H9 (cell line): Measurements from ENCODE around the gene DPT. TPM values are rescaled to one million over a fixed set of nuclear protein-coding genes. Genes with fewer than 3 reads are reported as not detected.

Experiments used
- DNase-seq: peaks from one replicate; pipeline ENCODE4 v3.0.0-alpha.2; 2017
- H2AFZ ChIP-seq: one replicate; pipeline ENCODE4 v1.6.1; 2013; ENCODE audit warnings: mild to moderate bottlenecking, low read length, control low read depth, moderate library complexity
- H2AK5ac ChIP-seq: 2 replicates; pipeline ENCODE4 v1.6.1; 2013; ENCODE audit warnings: low read length, control low read depth, mixed read lengths; ENCODE audit not compliant: insufficient read length
- H2BK120ac ChIP-seq: one replicate; pipeline ENCODE4 v1.6.1; 2013; ENCODE audit warnings: low read depth, mild to moderate bottlenecking, low read length, control low read depth, inconsistent platforms; ENCODE audit not compliant: poor library complexity, severe bottlenecking
- H2BK12ac ChIP-seq: 2 replicates; pipeline ENCODE4 v1.6.1; 2013; ENCODE audit warnings: low read length, control low read depth, mixed read lengths, low read depth; ENCODE audit not compliant: insufficient read length
- H2BK15ac ChIP-seq: 2 replicates; pipeline ENCODE4 v1.6.1; 2013; ENCODE audit warnings: low read depth, low read length, control low read depth
- H2BK20ac ChIP-seq: one replicate; pipeline ENCODE4 v1.6.1; 2013; ENCODE audit warnings: low read depth, mild to moderate bottlenecking, low read length, control low read depth, inconsistent platforms; ENCODE audit not compliant: poor library complexity, severe bottlenecking
- H2BK5ac ChIP-seq: 2 replicates; pipeline ENCODE4 v1.6.1; 2013; ENCODE audit warnings: low read length, control low read depth, mixed read lengths; ENCODE audit not compliant: insufficient read length
- H3K14ac ChIP-seq: 2 replicates; pipeline ENCODE4 v1.6.1; 2013; ENCODE audit warnings: low read length, control low read depth; ENCODE audit not compliant: insufficient read depth
- H3K18ac ChIP-seq: 2 replicates; pipeline ENCODE4 v1.6.1; 2013; ENCODE audit warnings: low read depth, mild to moderate bottlenecking, mixed read lengths, low read length, control low read depth; ENCODE audit not compliant: insufficient read length
- H3K23ac ChIP-seq: 2 replicates; pipeline ENCODE4 v1.6.1; 2013; ENCODE audit warnings: low read length, control low read depth, mixed read lengths, low read depth; ENCODE audit not compliant: insufficient read length
- H3K23me2 ChIP-seq: 2 replicates; pipeline ENCODE4 v1.6.1; 2013; ENCODE audit warnings: low read depth, mild to moderate bottlenecking, mixed read lengths, low read length, control low read depth; ENCODE audit not compliant: insufficient read length, poor library complexity, severe bottlenecking
- H3K27ac ChIP-seq: 2 replicates; pipeline ENCODE4 v1.5.1; 2013; ENCODE audit warnings: low read length, control low read depth, mixed read lengths, low read depth; ENCODE audit not compliant: insufficient read length
- H3K27me3 ChIP-seq: 2 replicates; pipeline ENCODE4 v1.6.1; 2013; ENCODE audit warnings: low read length, control low read depth, inconsistent platforms; ENCODE audit not compliant: insufficient read depth
- H3K4ac ChIP-seq: 2 replicates; pipeline ENCODE4 v1.6.1; 2013; ENCODE audit warnings: low read depth, mild to moderate bottlenecking, control low read depth, inconsistent platforms, low read length, moderate library complexity
- H3K4me1 ChIP-seq: 2 replicates; pipeline ENCODE4 v1.6.1; 2013; ENCODE audit warnings: low read length, control low read depth, inconsistent platforms; ENCODE audit not compliant: insufficient read depth
- H3K4me2 ChIP-seq: 2 replicates; pipeline ENCODE4 v1.6.1; 2013; ENCODE audit warnings: low read length, control low read depth, mixed read lengths; ENCODE audit not compliant: insufficient read length, insufficient read depth
- H3K56ac ChIP-seq: 2 replicates; pipeline ENCODE4 v1.6.1; 2013; ENCODE audit warnings: low read depth, mild to moderate bottlenecking, mixed read lengths, low read length, control low read depth; ENCODE audit not compliant: insufficient read length
- H3K79me1 ChIP-seq: 2 replicates; pipeline ENCODE4 v1.6.1; 2013; ENCODE audit warnings: low read depth, mild to moderate bottlenecking, moderate library complexity, low read length, control low read depth, inconsistent platforms; ENCODE audit not compliant: insufficient read depth, poor library complexity, severe bottlenecking
- H3K79me2 ChIP-seq: 2 replicates; pipeline ENCODE4 v1.6.1; 2013; ENCODE audit warnings: low read length, control low read depth, inconsistent platforms; ENCODE audit not compliant: insufficient read depth
- H3K9ac ChIP-seq: 2 replicates; pipeline ENCODE4 v1.6.1; 2013; ENCODE audit warnings: low read length, control low read depth, mixed read lengths; ENCODE audit not compliant: insufficient read length; ENCODE audit errors: extremely low read depth
- H3K9me3 ChIP-seq: one replicate; pipeline ENCODE4 v1.6.1; 2013; ENCODE audit warnings: low read depth, low read length, inconsistent platforms; ENCODE audit not compliant: control insufficient read depth
- H3T11ph ChIP-seq: one replicate; pipeline ENCODE4 v1.6.1; 2013; ENCODE audit warnings: mild to moderate bottlenecking, low read length, control low read depth, inconsistent platforms
- H4K20me1 ChIP-seq: one replicate; pipeline ENCODE4 v1.6.1; 2013; ENCODE audit not compliant: control insufficient read depth, insufficient read length, insufficient read depth
- H4K5ac ChIP-seq: 2 replicates; pipeline ENCODE4 v1.6.1; 2013; ENCODE audit warnings: low read depth, mild to moderate bottlenecking, mixed read lengths, low read length, control low read depth; ENCODE audit not compliant: insufficient read length
- H4K8ac ChIP-seq: replicated peaks from 2 replicates; pipeline ENCODE4 v1.6.1; 2013; ENCODE audit warnings: low read length, control low read depth, mixed read lengths, low read depth; ENCODE audit not compliant: insufficient read length
- H4K91ac ChIP-seq: 2 replicates; pipeline ENCODE4 v1.6.1; 2013; ENCODE audit warnings: low read depth, mild to moderate bottlenecking, moderate library complexity, mixed read lengths, low read length, control low read depth; ENCODE audit not compliant: insufficient read length
- H3K27ac Mint-ChIP-seq, 3 experiments: 2 replicates in 2 of 3; 3 replicates in 1 of 3; pipeline ENCODE4 v1.8.0; 2020 to 2021; ENCODE audit warnings: mixed read lengths in 3 of 3, mild to moderate bottlenecking in 1 of 3, moderate library complexity in 1 of 3
- H3K27me3 Mint-ChIP-seq: 2 replicates; pipeline ENCODE4 v1.8.0; 2021; ENCODE audit warnings: low read depth, mild to moderate bottlenecking, moderate library complexity, mixed read lengths
- H3K36me3 Mint-ChIP-seq, 3 experiments: 2 replicates in 2 of 3; 3 replicates in 1 of 3; pipeline ENCODE4 v1.8.0; 2020 to 2021; ENCODE audit warnings: low read depth in 3 of 3, mixed read lengths in 3 of 3; ENCODE audit not compliant: insufficient read depth in 1 of 3
- H3K4me1 Mint-ChIP-seq, 2 experiments: 2 replicates each; pipeline ENCODE4 v1.8.0; 2020; ENCODE audit warnings: mixed read lengths in 2 of 2
- H3K4me3 Mint-ChIP-seq, 2 experiments: 2 replicates in 1 of 2; 3 replicates in 1 of 2; pipeline ENCODE4 v1.8.0; 2020 to 2021; ENCODE audit warnings: mild to moderate bottlenecking in 2 of 2, mixed read lengths in 2 of 2, moderate library complexity in 1 of 2
- H3K9me3 Mint-ChIP-seq, 2 experiments: 2 replicates in 1 of 2; 3 replicates in 1 of 2; pipeline ENCODE4 v1.8.0; 2020; ENCODE audit warnings: mild to moderate bottlenecking in 2 of 2, mixed read lengths in 2 of 2, moderate library complexity in 1 of 2
- total RNA-seq: library from RNA; stranded (reverse); gene quantifications from 2 replicates; pipeline ENCODE4 v1.2.1, GENCODE V29; 2021
- TF ChIP-seq, protein P1 (sequence below): fragments of 200-600 bp; sonication (generic); conservative IDR thresholded peaks from 3 replicates; pipeline ENCODE4 v1.8.0; 2021; ENCODE audit warnings: antibody characterized with exemption, mild to moderate bottlenecking

DPT gene
- total RNA-seq, 1 experiment from 2014 or later: not detected

DNA sequence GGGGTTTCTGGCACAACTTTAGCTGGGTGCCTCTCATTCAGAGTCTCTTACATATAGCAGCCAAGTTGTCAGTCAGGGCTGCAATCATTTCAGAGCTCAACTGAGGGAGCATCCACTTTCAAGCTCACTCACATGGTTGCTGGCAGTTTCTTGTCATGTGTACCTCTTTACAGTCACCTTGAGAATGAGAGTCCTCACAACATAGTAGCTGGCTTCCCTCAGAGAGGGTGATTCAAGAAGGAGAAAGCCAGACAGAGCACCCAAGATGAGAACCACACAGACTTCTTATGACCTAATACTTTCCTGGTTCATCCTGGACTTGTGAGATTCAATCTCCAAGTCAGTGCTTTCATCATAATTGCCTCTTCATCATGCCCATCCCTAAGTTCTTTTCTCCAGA lies 57.2 kb downstream of the DPT start:
- H3T11ph ChIP-seq: no peak overlapping the region
- H2BK20ac ChIP-seq: no peak overlapping the region
- H3K9me3 ChIP-seq: no peaks in the 10 kb centered on the region
- H3K27me3 Mint-ChIP-seq: no peaks in the 10 kb centered on the region; the same call in 1 of the 2 replicates
- H3K27ac ChIP-seq: no peak overlapping the region
- H3K9ac ChIP-seq: no peak overlapping the region
- H3K27me3 ChIP-seq: no peaks in the 10 kb centered on the region
- no peaks in the 10 kb centered on the region for H3K36me3 Mint-ChIP-seq
- no peaks in the 10 kb centered on the region for H3K23me2 ChIP-seq
- no peak for DNase-seq
- no peak overlapping the region for H4K91ac ChIP-seq
- no peak overlapping the region for H2BK120ac ChIP-seq
- H3K18ac ChIP-seq: no peak overlapping the region
- no peaks in the 10 kb centered on the region for H3K9me3 Mint-ChIP-seq
- H3K4me1 Mint-ChIP-seq: peaks cover 3 to 5% of the 10 kb centered on the region in 2 experiments; a peak in 1 of 4 replicates
- no peak overlapping the region for H2AK5ac ChIP-seq
- H3K4me3 Mint-ChIP-seq: no peak overlapping the region
- H2BK15ac ChIP-seq: no peak overlapping the region
- no peaks in the 10 kb centered on the region for H4K20me1 ChIP-seq
- no peaks in the 10 kb centered on the region for H3K79me1 ChIP-seq
- no peak overlapping the region for H2BK12ac ChIP-seq
- no peak overlapping the region for H2AFZ ChIP-seq
- H3K27ac Mint-ChIP-seq: no peak overlapping the region
- no peak overlapping the region for H2BK5ac ChIP-seq
- H3K56ac ChIP-seq: no peak overlapping the region
- no peak overlapping the region for H4K5ac ChIP-seq
- no peak overlapping the region for H4K8ac ChIP-seq
- no peak overlapping the region for H3K4me2 ChIP-seq
- H3K4ac ChIP-seq: no peak overlapping the region
- no peaks in the 10 kb centered on the region for H3K79me2 ChIP-seq
- no peak overlapping the region for H3K14ac ChIP-seq
- no peak overlapping the region for H3K23ac ChIP-seq
- H3K4me1 ChIP-seq: no peaks in the 10 kb centered on the region
- TF ChIP-seq, protein P1, sequence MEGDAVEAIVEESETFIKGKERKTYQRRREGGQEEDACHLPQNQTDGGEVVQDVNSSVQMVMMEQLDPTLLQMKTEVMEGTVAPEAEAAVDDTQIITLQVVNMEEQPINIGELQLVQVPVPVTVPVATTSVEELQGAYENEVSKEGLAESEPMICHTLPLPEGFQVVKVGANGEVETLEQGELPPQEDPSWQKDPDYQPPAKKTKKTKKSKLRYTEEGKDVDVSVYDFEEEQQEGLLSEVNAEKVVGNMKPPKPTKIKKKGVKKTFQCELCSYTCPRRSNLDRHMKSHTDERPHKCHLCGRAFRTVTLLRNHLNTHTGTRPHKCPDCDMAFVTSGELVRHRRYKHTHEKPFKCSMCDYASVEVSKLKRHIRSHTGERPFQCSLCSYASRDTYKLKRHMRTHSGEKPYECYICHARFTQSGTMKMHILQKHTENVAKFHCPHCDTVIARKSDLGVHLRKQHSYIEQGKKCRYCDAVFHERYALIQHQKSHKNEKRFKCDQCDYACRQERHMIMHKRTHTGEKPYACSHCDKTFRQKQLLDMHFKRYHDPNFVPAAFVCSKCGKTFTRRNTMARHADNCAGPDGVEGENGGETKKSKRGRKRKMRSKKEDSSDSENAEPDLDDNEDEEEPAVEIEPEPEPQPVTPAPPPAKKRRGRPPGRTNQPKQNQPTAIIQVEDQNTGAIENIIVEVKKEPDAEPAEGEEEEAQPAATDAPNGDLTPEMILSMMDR: no peak
